ENCODE measurements around the gene SORCS2.

Gene SORCS2

DNA sequence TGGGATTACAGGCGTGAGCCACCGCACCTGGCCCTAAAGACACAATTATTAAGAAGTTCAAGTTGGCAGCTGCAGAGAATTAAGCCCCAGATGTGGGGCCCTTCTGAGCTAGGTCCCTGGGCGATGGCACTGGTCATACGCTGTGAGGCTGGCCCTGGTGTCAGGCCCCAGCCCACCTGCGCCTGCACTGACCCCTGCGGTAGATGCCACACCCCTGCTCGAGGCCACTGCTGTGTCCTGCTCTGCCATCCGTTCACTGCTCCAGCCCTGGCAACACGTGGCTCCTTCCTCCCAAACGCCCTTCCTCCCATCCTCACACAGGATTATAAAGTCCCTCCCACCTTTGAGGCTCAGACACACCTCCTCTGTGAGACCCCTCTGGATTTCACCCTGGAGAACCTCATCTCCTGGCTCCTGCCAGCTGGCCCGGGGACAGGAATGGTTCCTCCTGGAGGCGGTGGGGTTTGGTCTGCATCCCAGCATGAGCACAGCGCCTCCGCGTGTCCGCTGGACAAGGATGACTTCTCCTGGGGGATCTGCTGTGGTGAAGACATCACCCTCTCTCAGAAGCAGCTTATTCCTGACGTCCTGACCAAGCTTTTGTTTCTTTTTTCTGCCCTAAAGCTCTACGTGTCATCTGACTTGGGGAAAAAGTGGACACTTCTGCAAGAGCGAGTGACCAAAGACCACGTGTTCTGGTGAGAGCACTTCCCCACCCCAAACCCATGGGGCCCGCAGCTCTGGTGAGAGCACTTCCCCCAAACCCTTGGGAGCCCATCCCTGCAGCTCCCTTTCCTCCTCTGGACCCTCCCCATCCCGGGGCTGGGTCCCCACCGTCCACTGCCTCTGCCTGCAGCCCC, 461.4 kb downstream of the SORCS2 start:
- DNase-seq: peak in 1 of 58 donors; percentile 21

- no peak for DNase-seq
Measured at GRCh38 chr4:7654550-7655445, 462.5 kb downstream of the SORCS2 start.

- DNase-seq: peak in 20 of 58 donors; percentile 19 to 71 (median 45)
Measured at GRCh38 chr4:7655511-7656243, 463.3 kb downstream of the SORCS2 start.

DNA sequence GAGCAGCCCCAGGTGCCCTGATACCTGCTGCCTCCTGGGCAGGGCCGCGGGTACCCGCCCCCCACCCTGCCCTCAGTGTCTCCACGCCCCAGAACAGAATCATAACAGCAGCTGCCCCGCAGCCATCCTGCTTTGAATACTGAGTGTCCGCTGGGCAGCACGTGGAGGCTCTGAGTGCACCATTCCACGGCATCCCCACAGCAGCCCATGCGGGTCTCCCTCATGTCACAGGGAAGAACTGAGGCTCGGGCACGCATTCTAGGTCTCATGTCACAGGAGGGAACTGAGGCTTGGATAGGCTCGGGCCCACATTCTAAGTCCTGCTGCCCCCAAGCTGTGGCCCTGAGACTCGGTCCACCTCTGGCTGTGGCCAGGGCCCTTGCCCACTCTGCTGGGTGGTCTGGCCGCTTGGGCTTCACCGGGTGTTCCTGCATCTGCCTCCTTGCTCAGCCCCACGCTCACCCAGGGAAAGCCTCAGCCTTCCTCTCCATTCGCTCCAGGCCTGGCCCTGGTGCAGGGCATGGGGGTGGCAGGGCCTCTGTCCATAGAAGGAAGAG, 464.0 kb downstream of the SORCS2 start:
- DNase-seq: peak in 1 of 58 donors; percentile 47

GRCh38 chr4:7657545-7658297, 465.4 kb downstream of the SORCS2 start:
- DNase-seq: no peak

DNA sequence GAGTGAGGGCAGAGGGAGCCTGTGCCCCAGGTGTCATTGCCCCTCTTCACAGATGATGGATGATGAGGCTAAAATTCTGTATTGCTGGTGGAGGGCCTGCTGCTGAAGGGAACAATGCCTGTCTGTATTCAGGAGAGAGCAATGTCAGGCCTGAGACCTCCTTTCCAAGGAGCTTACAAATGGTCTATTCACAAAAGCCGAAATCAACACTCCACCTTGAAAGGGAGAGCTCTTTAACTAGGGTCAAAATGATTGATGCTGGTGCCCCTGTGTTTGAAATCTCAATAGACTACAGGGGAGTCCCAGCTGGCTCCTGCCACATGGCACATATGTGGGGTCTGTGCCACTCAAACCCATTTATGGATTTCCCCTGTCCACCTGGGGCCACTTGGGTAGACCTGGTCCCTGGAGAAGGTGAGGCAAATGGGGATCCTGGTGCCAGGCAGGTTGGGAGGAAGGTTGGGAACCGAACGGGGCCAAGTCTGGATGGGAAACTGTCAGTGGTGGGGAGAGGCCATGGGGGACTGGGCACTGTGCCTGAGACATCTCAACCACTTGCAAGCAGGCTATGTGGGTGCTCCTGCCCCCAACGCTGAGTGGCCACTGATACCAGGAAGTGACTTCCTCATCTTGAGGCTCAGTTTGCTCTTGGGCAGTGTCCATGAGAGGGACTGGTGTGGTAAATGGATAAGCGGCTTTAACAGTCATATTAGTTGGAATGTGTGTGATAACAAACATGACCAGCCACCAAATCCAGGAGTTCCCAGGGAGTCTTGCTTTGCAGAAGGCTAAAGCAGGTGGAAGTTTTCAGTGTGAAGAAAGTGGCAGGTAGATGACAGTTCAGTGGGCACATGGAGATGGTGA, 466.2 kb downstream of the SORCS2 start:
- DNase-seq: no peak

DNA sequence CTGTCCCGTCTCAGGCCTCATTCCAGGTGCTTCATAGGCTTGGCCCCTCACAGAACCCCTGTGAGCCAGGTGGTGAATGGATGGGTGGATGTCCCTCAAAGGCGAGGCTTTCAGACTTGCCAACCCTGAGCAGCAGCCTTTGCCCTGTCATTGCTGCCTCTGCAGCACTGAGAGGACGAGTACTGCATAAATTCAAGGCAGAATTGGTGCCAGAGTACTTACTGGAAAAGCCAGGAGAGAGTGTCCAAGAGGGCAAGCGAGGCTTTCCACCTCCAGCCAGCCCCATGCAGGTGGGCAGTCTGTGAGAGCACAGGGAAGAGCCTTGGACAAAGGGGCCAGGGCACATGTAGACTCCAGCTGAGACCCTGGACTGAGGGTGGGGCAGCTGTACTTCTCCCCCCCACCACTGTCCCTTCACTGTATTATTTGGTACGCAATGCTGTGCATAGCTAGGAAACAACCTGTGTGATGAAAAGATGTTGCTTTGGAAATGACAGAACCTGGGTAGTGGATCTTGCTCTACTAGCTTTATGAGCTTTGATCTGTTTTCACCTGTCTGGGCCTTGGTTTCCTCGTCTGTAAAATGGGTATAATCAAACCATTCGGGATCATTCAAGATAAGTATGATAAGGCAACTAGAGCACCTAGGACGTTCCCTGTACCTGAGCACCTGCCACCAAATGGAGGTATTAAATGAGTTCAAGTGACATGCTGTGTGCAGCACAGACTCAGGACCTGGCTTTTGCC, 467.3 kb downstream of the SORCS2 start:
- peak in 1 of 58 donors; percentile 12 for DNase-seq

- DNase-seq: no peak
Measured at GRCh38 chr4:7660176-7661039, 468.1 kb downstream of the SORCS2 start.

- no peak for DNase-seq
Measured at GRCh38 chr4:7661066-7661748, 468.9 kb downstream of the SORCS2 start.

GRCh38 chr4:7661846-7662506, 469.6 kb downstream of the SORCS2 start:
- no peak for DNase-seq

GRCh38 chr4:7662507-7662846, 470.1 kb downstream of the SORCS2 start:
- DNase-seq: no peak

- DNase-seq: no peak
Measured at GRCh38 chr4:7663075-7663541, 470.8 kb downstream of the SORCS2 start.

GRCh38 chr4:7664106-7664505, 471.8 kb downstream of the SORCS2 start:
- no peak for DNase-seq

DNA sequence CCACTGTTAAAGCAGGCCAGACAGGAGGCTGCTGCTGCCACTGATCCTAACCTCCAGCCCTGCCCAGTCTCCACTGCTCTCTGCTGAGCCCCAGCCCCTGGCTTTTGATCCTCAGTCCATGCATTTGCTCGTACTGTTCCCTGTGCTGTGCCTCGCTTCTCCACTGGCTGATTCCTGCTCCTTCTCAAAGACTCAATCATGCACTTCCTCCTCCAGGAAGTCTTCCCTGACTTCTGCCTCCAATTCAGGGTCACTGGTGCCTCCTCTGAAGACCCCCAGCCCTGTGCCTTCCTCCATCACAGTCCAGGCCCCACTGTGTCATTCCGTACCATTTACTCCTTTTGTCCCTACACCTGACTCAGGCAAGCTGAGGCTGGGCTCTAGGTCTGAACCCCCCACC, 473.0 kb downstream of the SORCS2 start:
- no peak for DNase-seq

GRCh38 chr4:7666011-7666410, 473.7 kb downstream of the SORCS2 start:
- no peak for DNase-seq

- DNase-seq: no peak
Measured at GRCh38 chr4:7666744-7667143, 474.4 kb downstream of the SORCS2 start.
